GM23338 (cell line): ENCODE measurements around the gene GGCT. TPM values are rescaled to one million over a fixed set of nuclear protein-coding genes. Genes with fewer than 3 reads are reported as not detected.
A peak's percentile ranks its signal among the peaks of the same experiment; 100 is the strongest.

Source experiments
- ATAC-seq: fragments of 200-7000 bp; cut with Tn5 transposase; 3 replicates; pipeline ENCODE4 v1.9.1; 2020
- DNase-seq: peaks from one replicate; pipeline ENCODE4 v3.0.0-alpha.2; 2015; ENCODE audit warnings: low spot score
- H2AFZ ChIP-seq: fragments of 200-600 bp; sonication (generic); 2 replicates; pipeline ENCODE4 v1.8.0; 2016; ENCODE audit warnings: antibody characterized with exemption, mild to moderate bottlenecking, moderate library complexity
- H3F3A ChIP-seq: fragments of 200-600 bp; sonication (generic); replicated peaks from 2 replicates; pipeline ENCODE4 v1.8.0; 2017; ENCODE audit warnings: antibody characterized with exemption, mixed run types, low read depth
- H3K27ac ChIP-seq: fragments of 200-600 bp; sonication (generic); 2 replicates; pipeline ENCODE4 v1.6.1; 2016; ENCODE audit warnings: low read depth
- H3K27me3 ChIP-seq: fragments of 200-600 bp; sonication (generic); 2 replicates; pipeline ENCODE4 v1.8.0; 2016; ENCODE audit warnings: mild to moderate bottlenecking, mixed run types, moderate library complexity; ENCODE audit not compliant: insufficient read depth
- H3K36me3 ChIP-seq: fragments of 200-600 bp; sonication (generic); 2 replicates; pipeline ENCODE4 v1.8.0; 2016; ENCODE audit warnings: mild to moderate bottlenecking; ENCODE audit not compliant: insufficient read depth
- H3K4me1 ChIP-seq: fragments of 200-600 bp; sonication (generic); 2 replicates; pipeline ENCODE4 v1.8.0; 2016; ENCODE audit warnings: mild to moderate bottlenecking, moderate library complexity; ENCODE audit not compliant: insufficient read depth
- H3K4me2 ChIP-seq: fragments of 200-600 bp; sonication (generic); 2 replicates; pipeline ENCODE4 v1.7.1; 2017; ENCODE audit warnings: mixed run types
- H3K4me3 ChIP-seq: fragments of 200-600 bp; sonication (generic); 2 replicates; pipeline ENCODE4 v1.6.1; 2016; ENCODE audit warnings: mixed run types
- H3K79me2 ChIP-seq: fragments of 200-600 bp; sonication (generic); replicated peaks from 2 replicates; pipeline ENCODE4 v1.8.0; 2017; ENCODE audit warnings: mild to moderate bottlenecking; ENCODE audit not compliant: insufficient read depth
- H3K9me2 ChIP-seq: fragments of 200-600 bp; sonication (generic); 2 replicates; pipeline ENCODE4 v1.8.0; 2017; ENCODE audit not compliant: insufficient read depth
- H4K20me1 ChIP-seq: fragments of 200-600 bp; sonication (generic); replicated peaks from 2 replicates; pipeline ENCODE4 v1.8.0; 2017; ENCODE audit warnings: mild to moderate bottlenecking; ENCODE audit not compliant: insufficient read depth
- H3K27ac Mint-ChIP-seq: 2 replicates; pipeline ENCODE4 v1.8.0; 2020; ENCODE audit warnings: inconsistent platforms, mild to moderate bottlenecking, moderate library complexity, mixed read lengths
- H3K27me3 Mint-ChIP-seq: 3 replicates; pipeline ENCODE4 v1.8.0; 2022; ENCODE audit warnings: low read depth, mild to moderate bottlenecking, moderate library complexity, mixed read lengths, inconsistent platforms; ENCODE audit not compliant: insufficient read depth, poor library complexity
- H3K36me3 Mint-ChIP-seq: 3 replicates; pipeline ENCODE4 v1.8.0; 2021; ENCODE audit warnings: low read depth, mild to moderate bottlenecking, inconsistent platforms, moderate library complexity, mixed read lengths
- H3K4me1 Mint-ChIP-seq: 3 replicates; pipeline ENCODE4 v1.8.0; 2020; ENCODE audit warnings: mild to moderate bottlenecking, inconsistent platforms, mixed read lengths
- H3K4me3 Mint-ChIP-seq: 3 replicates; pipeline ENCODE4 v1.8.0; 2021; ENCODE audit warnings: moderate library complexity, mild to moderate bottlenecking, inconsistent platforms, mixed read lengths
- H3K9me3 Mint-ChIP-seq: 3 replicates; pipeline ENCODE4 v1.8.0; 2020; ENCODE audit warnings: moderate library complexity, mild to moderate bottlenecking, inconsistent platforms, mixed read lengths
- EZH2 ChIP-seq: fragments of 200-600 bp; sonication (generic); IDR thresholded peaks from one replicate; pipeline ENCODE4 v1.8.0; 2017; ENCODE audit warnings: antibody characterized with exemption, mild to moderate bottlenecking, low read depth; ENCODE audit not compliant: unreplicated experiment
- NANOG ChIP-seq: IDR thresholded peaks from 2 replicates; pipeline ENCODE4 v1.6.1; 2016; ENCODE audit warnings: antibody characterized with exemption, borderline replicate concordance
- POLR2AphosphoS5 ChIP-seq: IDR thresholded peaks from 2 replicates; pipeline ENCODE4 v1.6.1; 2016; ENCODE audit warnings: antibody characterized with exemption, low read depth
- STAT1 ChIP-seq: IDR thresholded peaks from one replicate; pipeline ENCODE4 v1.6.1; 2016; ENCODE audit warnings: antibody characterized with exemption; ENCODE audit not compliant: unreplicated experiment
- ZNF114 ChIP-seq: fragments of 250-450 bp; sonication (Bioruptor Pico); IDR thresholded peaks from 2 replicates; pipeline ENCODE4 v1.5.0; 2020; ENCODE audit warnings: mild to moderate bottlenecking, moderate library complexity
- ZNF331 ChIP-seq: fragments of 250-450 bp; sonication (Bioruptor Pico); IDR thresholded peaks from 2 replicates; pipeline ENCODE4 v1.5.0; 2020; ENCODE audit warnings: low read depth, mild to moderate bottlenecking, moderate library complexity
- polyA plus RNA-seq: library from polyadenylated mRNA; unstranded; fragments of >200 nt; fragmentation: Nextera tagmentation; extraction: Ambion mirVana; gene quantifications from 2 replicates; pipeline ENCODE4 v1.2.1, GENCODE V29; 2016
- total RNA-seq: library from RNA; depleted of rRNA; stranded (reverse); fragments of >200 nt; shearing (Covaris generic); gene quantifications from 2 replicates; pipeline ENCODE4 v1.2.3, GENCODE V29; 2014
- TF ChIP-seq, protein P1 (sequence below), 2 experiments: fragments of 200-600 bp in 1 of 2; sonication (generic) in 1 of 2; conservative IDR thresholded peaks; 2 replicates each; pipeline versions ENCODE4 v1.5.1 to v1.6.1; 2016 to 2017; ENCODE audit warnings: antibody characterized with exemption in 2 of 2, low read depth in 2 of 2, mild to moderate bottlenecking in 2 of 2, moderate library complexity in 1 of 2
- TF ChIP-seq, protein P2 (sequence below): IDR thresholded peaks from one replicate; pipeline ENCODE4 v1.6.1; 2018; ENCODE audit warnings: antibody characterized with exemption; ENCODE audit not compliant: unreplicated experiment
- TF ChIP-seq, protein P3 (sequence below): fragments of 250-450 bp; sonication (Bioruptor Pico); IDR thresholded peaks from 2 replicates; pipeline ENCODE4 v1.5.0; 2020; ENCODE audit warnings: mild to moderate bottlenecking, moderate library complexity
- TF ChIP-seq, protein P4 (sequence below): IDR thresholded peaks from 2 replicates; pipeline ENCODE4 v1.6.1; 2016; ENCODE audit warnings: antibody characterized with exemption

Gene GGCT
- total and polyA plus RNA-seq, 2 experiments from 2014 or later: 104 to 229 TPM

DNA sequence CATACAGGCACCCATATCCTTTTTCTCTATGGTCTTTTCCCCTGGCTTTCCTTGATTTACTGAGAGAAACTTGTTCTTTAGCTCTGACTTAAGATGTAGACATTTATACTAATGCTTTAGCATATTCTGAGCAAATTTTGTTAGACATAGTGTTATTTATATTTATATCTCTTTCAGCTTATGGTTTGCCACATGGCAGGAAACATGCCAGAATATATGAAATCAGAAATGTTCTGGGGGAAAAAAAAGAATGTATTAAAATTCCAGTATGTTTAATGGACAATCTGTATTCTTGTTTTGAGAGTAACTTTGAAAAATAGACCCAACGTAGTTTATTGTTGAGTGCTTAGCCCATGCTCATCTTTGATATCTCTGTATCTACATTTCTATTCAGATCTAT lies 10.1 kb upstream of the GGCT start:
- H3K9me2 ChIP-seq: no peaks in the 10 kb centered on the region
- no peaks in the 10 kb centered on the region for H3K36me3 ChIP-seq
- no peak overlapping the region for H2AFZ ChIP-seq
- TF ChIP-seq ZNF114 (CRISPR knock-in tag): no peak
- TF ChIP-seq POLR2AphosphoS5: no peak
- H3K79me2 ChIP-seq: no peaks in the 10 kb centered on the region
- H3K4me2 ChIP-seq: no peak overlapping the region
- H3K27ac ChIP-seq: no peak overlapping the region
- no peaks in the 10 kb centered on the region for H4K20me1 ChIP-seq
- no peaks in the 10 kb centered on the region for H3K36me3 Mint-ChIP-seq
- H3K27me3 Mint-ChIP-seq: peaks cover 2% of the 10 kb centered on the region
- H3K27ac Mint-ChIP-seq: no peak overlapping the region
- H3K4me1 ChIP-seq: no peaks in the 10 kb centered on the region
- H3F3A ChIP-seq: no peaks in the 10 kb centered on the region
- peaks cover 7% of the 10 kb centered on the region; the same call in 2 of the 3 replicates for H3K4me1 Mint-ChIP-seq
- H3K9me3 Mint-ChIP-seq: no peaks in the 10 kb centered on the region
- H3K4me3 ChIP-seq: no peak overlapping the region
- DNase-seq (no peak), ATAC-seq (no peak)
- H3K4me3 Mint-ChIP-seq: no peak overlapping the region
- no peaks in the 10 kb centered on the region for H3K27me3 ChIP-seq

DNA sequence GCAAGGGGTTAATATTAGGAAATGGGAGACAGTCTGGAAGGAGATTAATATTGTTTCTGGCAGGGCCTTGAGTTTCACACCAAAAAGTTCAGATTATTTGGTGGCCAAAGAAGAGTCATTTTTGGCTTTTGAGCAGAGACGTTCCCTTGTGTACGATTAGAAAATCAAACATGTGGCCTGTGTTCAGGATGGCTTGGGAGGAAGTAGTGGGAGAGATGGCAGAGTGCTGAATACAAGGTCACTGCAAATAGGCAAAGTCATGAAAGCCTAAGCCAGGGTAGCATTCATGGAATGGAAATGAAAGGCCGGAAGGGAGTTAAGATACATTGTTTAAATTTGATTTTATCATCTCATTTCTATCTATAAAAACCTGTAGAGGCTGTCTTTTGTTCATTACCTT lies 9.5 kb upstream of the GGCT start:
- Histone ChIP-seq H2AFZ (peak overlapping the region; percentile 64; the same call in 1 of the 2 replicates), H3K79me2 (no peaks in the 10 kb centered on the region), H3K4me1 (no peaks in the 10 kb centered on the region), H3K36me3 (no peaks in the 10 kb centered on the region), H3K27ac (no peak overlapping the region), H4K20me1 (no peaks in the 10 kb centered on the region), H3K27me3 (no peaks in the 10 kb centered on the region), H3K4me3 (no peak overlapping the region), H3K9me2 (no peaks in the 10 kb centered on the region), H3K4me2 (no peak overlapping the region), H3F3A (no peaks in the 10 kb centered on the region)
- ATAC-seq (no peak), DNase-seq (no peak)
- H3K4me3 Mint-ChIP-seq: no peak overlapping the region
- H3K4me1 Mint-ChIP-seq: peaks cover 10% of the 10 kb centered on the region; the same call in 2 of the 3 replicates
- no peaks in the 10 kb centered on the region for H3K9me3 Mint-ChIP-seq
- H3K36me3 Mint-ChIP-seq: no peaks in the 10 kb centered on the region
- H3K27ac Mint-ChIP-seq: no peak overlapping the region
- H3K27me3 Mint-ChIP-seq: peaks cover 2% of the 10 kb centered on the region
- TF ChIP-seq, protein P1, sequence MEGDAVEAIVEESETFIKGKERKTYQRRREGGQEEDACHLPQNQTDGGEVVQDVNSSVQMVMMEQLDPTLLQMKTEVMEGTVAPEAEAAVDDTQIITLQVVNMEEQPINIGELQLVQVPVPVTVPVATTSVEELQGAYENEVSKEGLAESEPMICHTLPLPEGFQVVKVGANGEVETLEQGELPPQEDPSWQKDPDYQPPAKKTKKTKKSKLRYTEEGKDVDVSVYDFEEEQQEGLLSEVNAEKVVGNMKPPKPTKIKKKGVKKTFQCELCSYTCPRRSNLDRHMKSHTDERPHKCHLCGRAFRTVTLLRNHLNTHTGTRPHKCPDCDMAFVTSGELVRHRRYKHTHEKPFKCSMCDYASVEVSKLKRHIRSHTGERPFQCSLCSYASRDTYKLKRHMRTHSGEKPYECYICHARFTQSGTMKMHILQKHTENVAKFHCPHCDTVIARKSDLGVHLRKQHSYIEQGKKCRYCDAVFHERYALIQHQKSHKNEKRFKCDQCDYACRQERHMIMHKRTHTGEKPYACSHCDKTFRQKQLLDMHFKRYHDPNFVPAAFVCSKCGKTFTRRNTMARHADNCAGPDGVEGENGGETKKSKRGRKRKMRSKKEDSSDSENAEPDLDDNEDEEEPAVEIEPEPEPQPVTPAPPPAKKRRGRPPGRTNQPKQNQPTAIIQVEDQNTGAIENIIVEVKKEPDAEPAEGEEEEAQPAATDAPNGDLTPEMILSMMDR (conservative IDR thresholded peaks at IDR 0.05; ENCODE audit: low read depth in 2 of 2): no peak
- no peak for TF ChIP-seq POLR2AphosphoS5
- TF ChIP-seq ZNF331 (CRISPR knock-in tag): no peak
- TF ChIP-seq, protein P2, sequence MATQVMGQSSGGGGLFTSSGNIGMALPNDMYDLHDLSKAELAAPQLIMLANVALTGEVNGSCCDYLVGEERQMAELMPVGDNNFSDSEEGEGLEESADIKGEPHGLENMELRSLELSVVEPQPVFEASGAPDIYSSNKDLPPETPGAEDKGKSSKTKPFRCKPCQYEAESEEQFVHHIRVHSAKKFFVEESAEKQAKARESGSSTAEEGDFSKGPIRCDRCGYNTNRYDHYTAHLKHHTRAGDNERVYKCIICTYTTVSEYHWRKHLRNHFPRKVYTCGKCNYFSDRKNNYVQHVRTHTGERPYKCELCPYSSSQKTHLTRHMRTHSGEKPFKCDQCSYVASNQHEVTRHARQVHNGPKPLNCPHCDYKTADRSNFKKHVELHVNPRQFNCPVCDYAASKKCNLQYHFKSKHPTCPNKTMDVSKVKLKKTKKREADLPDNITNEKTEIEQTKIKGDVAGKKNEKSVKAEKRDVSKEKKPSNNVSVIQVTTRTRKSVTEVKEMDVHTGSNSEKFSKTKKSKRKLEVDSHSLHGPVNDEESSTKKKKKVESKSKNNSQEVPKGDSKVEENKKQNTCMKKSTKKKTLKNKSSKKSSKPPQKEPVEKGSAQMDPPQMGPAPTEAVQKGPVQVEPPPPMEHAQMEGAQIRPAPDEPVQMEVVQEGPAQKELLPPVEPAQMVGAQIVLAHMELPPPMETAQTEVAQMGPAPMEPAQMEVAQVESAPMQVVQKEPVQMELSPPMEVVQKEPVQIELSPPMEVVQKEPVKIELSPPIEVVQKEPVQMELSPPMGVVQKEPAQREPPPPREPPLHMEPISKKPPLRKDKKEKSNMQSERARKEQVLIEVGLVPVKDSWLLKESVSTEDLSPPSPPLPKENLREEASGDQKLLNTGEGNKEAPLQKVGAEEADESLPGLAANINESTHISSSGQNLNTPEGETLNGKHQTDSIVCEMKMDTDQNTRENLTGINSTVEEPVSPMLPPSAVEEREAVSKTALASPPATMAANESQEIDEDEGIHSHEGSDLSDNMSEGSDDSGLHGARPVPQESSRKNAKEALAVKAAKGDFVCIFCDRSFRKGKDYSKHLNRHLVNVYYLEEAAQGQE: no peak
- no peak for TF ChIP-seq EZH2
- TF ChIP-seq STAT1: no peak
- no peak for TF ChIP-seq NANOG
- TF ChIP-seq, protein P3, sequence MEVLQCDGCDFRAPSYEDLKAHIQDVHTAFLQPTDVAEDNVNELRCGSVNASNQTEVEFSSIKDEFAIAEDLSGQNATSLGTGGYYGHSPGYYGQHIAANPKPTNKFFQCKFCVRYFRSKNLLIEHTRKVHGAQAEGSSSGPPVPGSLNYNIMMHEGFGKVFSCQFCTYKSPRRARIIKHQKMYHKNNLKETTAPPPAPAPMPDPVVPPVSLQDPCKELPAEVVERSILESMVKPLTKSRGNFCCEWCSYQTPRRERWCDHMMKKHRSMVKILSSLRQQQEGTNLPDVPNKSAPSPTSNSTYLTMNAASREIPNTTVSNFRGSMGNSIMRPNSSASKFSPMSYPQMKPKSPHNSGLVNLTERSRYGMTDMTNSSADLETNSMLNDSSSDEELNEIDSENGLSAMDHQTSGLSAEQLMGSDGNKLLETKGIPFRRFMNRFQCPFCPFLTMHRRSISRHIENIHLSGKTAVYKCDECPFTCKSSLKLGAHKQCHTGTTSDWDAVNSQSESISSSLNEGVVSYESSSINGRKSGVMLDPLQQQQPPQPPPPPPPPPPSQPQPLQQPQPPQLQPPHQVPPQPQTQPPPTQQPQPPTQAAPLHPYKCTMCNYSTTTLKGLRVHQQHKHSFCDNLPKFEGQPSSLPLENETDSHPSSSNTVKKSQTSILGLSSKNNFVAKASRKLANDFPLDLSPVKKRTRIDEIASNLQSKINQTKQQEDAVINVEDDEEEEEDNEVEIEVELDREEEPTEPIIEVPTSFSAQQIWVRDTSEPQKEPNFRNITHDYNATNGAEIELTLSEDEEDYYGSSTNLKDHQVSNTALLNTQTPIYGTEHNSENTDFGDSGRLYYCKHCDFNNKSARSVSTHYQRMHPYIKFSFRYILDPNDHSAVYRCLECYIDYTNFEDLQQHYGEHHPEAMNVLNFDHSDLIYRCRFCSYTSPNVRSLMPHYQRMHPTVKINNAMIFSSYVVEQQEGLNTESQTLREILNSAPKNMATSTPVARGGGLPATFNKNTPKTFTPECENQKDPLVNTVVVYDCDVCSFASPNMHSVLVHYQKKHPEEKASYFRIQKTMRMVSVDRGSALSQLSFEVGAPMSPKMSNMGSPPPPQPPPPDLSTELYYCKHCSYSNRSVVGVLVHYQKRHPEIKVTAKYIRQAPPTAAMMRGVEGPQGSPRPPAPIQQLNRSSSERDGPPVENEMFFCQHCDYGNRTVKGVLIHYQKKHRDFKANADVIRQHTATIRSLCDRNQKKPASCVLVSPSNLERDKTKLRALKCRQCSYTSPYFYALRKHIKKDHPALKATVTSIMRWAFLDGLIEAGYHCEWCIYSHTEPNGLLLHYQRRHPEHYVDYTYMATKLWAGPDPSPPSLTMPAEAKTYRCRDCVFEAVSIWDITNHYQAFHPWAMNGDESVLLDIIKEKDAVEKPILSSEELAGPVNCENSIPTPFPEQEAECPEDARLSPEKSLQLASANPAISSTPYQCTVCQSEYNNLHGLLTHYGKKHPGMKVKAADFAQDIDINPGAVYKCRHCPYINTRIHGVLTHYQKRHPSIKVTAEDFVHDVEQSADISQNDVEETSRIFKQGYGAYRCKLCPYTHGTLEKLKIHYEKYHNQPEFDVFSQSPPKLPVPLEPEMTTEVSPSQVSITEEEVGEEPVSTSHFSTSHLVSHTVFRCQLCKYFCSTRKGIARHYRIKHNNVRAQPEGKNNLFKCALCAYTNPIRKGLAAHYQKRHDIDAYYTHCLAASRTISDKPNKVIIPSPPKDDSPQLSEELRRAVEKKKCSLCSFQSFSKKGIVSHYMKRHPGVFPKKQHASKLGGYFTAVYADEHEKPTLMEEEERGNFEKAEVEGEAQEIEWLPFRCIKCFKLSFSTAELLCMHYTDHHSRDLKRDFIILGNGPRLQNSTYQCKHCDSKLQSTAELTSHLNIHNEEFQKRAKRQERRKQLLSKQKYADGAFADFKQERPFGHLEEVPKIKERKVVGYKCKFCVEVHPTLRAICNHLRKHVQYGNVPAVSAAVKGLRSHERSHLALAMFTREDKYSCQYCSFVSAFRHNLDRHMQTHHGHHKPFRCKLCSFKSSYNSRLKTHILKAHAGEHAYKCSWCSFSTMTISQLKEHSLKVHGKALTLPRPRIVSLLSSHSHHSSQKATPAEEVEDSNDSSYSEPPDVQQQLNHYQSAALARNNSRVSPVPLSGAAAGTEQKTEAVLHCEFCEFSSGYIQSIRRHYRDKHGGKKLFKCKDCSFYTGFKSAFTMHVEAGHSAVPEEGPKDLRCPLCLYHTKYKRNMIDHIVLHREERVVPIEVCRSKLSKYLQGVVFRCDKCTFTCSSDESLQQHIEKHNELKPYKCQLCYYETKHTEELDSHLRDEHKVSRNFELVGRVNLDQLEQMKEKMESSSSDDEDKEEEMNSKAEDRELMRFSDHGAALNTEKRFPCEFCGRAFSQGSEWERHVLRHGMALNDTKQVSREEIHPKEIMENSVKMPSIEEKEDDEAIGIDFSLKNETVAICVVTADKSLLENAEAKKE (CRISPR knock-in tag): no peak
- TF ChIP-seq, protein P4, sequence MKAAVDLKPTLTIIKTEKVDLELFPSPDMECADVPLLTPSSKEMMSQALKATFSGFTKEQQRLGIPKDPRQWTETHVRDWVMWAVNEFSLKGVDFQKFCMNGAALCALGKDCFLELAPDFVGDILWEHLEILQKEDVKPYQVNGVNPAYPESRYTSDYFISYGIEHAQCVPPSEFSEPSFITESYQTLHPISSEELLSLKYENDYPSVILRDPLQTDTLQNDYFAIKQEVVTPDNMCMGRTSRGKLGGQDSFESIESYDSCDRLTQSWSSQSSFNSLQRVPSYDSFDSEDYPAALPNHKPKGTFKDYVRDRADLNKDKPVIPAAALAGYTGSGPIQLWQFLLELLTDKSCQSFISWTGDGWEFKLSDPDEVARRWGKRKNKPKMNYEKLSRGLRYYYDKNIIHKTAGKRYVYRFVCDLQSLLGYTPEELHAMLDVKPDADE: no peak
